Measurements from ENCODE around the gene APBA3. TPM values are rescaled to one million over a fixed set of nuclear protein-coding genes. Genes with fewer than 3 reads are reported as not detected.
A peak's percentile ranks its signal among the peaks of the same experiment; 100 is the strongest.

APBA3 gene
- total and polyA plus RNA-seq, 2 of the 4 experiments (the other 2 are of a cell fraction), result 9.5 to 18.4 TPM

- Histone ChIP-seq H2BK15ac (ENCODE audit: low read depth, low read length) (no peak overlapping the region), H3K23ac (ENCODE audit: low read depth, low read length) (no peak overlapping the region), H4K8ac (ENCODE audit: low read depth in 2 of 2, low read length in 2 of 2) (no peak overlapping the region), H4K5ac (ENCODE audit: low read depth, low read length) (no peak overlapping the region), H3K4me3 (ENCODE audit: insufficient read depth, low read depth, low read length) (no peak overlapping the region), H3K14ac (replicated peaks; ENCODE audit: low read depth, low read length) (no peak overlapping the region), H3K18ac (ENCODE audit: low read depth, low read length) (no peak overlapping the region), H3K4ac (ENCODE audit: low read depth, low read length) (no peak overlapping the region), H3K27me3 (ENCODE audit: control insufficient read depth, insufficient read depth, low read length) (peaks cover 21% of the 10 kb centered on the region), H3K4me2 (ENCODE audit: low read depth, low read length) (no peak overlapping the region), H3K79me1 (ENCODE audit: low read depth in 1 of 2, low read length in 2 of 2) (no peaks in the 10 kb centered on the region), H4K20me1 (ENCODE audit: insufficient read depth, low read length) (no peaks in the 10 kb centered on the region), H3K4me1 (ENCODE audit: control insufficient read depth, insufficient read depth, low read length) (no peaks in the 10 kb centered on the region), H4K91ac (ENCODE audit: insufficient read depth, low read depth, low read length) (no peak overlapping the region), H3K56ac (ENCODE audit: extremely low read depth, insufficient read depth, low read length) (no peak overlapping the region), H2AK9ac (replicated peaks; ENCODE audit: low read depth, low read length, poor library complexity) (no peak overlapping the region), H2AFZ (replicated peaks; ENCODE audit: low read length, poor library complexity) (no peak overlapping the region), H2BK5ac (ENCODE audit: low read depth, low read length, poor library complexity, severe bottlenecking) (no peak overlapping the region), H3K9me1 (ENCODE audit: insufficient read depth, low read length) (no peaks in the 10 kb centered on the region), H3K36me3 (ENCODE audit: control insufficient read depth, insufficient read depth, low read length) (no peaks in the 10 kb centered on the region), H2BK20ac (ENCODE audit: low read depth, low read length) (no peak overlapping the region), H3K27ac (ENCODE audit: insufficient read depth, low read length) (no peak overlapping the region), H2BK120ac (ENCODE audit: low read depth, low read length) (no peak overlapping the region), H3K9me3 (ENCODE audit: control insufficient read depth, insufficient read depth, low read length) (peaks cover 24% of the 10 kb centered on the region), H3K9ac (ENCODE audit: low read depth, low read length) (no peak overlapping the region), H2AK5ac (ENCODE audit: low read depth, low read length) (no peak overlapping the region)
- intact Hi-C loops (cut with micrococcal nuclease) (no loop called here), dilution Hi-C loops (cut with HindIII; ENCODE audit: low sequenced_read_pairs, unreplicated experiment) (no loop called here), in situ Hi-C loops (cut with MboI; ENCODE audit: low sequenced_read_pairs) (no loop called here)
- ChIA-PET CTCF (no interaction called here), POLR2A (ENCODE audit: unreplicated experiment) (no interaction called here)
- ATAC-seq (ENCODE audit: low read depth) (no peak), DNase-seq (no peak)
- TF ChIP-seq BHLHE40 (IDR thresholded peaks at IDR 0.05; ENCODE audit: low read depth, low read length), result no peak
- TF ChIP-seq RFX5 (IDR thresholded peaks at IDR 0.05; ENCODE audit: low read depth, low read length), result no peak
- 0 out of 2 replicates have a peak, but pooled peaks have one; percentile 8 for TF ChIP-seq CTCF (conservative IDR thresholded peaks at IDR 0.05; ENCODE audit: low read depth, low read length)
- BruUV-seq (replicated peaks), result no TSS peak
- WGBS, 2 experiments (ENCODE audit: extremely low coverage in 2 of 2, insufficient read length in 1 of 2), result 56% methylated on average over 18 of the region's 49 CpGs; no CpG with 5 or more reads in 1 of the 2 experiments
These were observed 22.4 kb upstream of the APBA3 start for GRCh38 chr19:3783660-3784584.
